Measurements from ENCODE around the gene OR51G2.
"Not testable (repeated sequence)": the region's sequence is repeated elsewhere in the genome, so short reads cannot be mapped to it uniquely, and the experiment has no call there.

The OR51G2 gene, protein sequence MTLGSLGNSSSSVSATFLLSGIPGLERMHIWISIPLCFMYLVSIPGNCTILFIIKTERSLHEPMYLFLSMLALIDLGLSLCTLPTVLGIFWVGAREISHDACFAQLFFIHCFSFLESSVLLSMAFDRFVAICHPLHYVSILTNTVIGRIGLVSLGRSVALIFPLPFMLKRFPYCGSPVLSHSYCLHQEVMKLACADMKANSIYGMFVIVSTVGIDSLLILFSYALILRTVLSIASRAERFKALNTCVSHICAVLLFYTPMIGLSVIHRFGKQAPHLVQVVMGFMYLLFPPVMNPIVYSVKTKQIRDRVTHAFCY

DNA sequence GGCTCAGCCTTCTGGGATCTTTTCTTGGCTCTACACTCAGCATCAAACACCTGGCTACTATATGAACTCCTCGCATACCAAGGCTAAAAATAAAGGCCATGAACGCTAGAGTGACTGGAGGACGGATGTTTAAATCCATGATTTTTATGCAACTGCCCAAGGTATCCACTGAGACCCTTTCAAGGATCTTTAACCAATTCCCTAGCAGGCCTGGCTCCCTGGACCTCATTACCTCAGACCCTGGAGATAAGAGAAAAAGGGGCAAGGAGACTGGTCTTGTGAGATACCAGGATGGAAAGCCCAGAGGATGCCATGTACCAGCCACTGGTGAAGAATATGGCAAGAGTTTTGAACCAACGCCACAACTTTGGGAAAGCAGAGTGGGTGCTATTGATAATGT is at the start of gene OR51G2:
OR51G2 (minus strand) TSS at position 101 of the 400 bp plus-strand sequence. CDS start 3,687 bp downstream, outside the sequence.
- no peak for DNase-seq (ENCODE audit: low read depth in 1 of 2, low spot score in 1 of 2)

DNA sequence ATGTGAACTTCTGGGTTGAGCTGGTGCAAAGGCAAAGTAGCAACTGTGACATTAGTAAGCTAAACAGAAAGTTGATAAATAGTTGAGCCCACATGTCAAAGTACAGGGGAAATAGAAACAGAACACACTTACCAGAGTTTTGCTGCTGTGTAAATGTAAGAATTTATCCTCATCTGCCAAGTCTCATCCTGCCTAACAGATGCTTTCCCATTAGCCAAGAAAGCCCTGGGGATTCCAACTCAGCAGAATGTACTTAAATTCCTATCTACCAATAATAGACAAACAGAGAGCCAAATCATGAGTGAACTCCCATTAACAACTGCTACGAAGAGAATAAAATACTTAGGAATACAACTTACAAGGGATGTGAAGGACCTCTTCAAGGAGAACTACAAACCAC is 43.7 kb upstream of the OR51G2 start:
- no peak for DNase-seq (ENCODE audit: low read depth in 1 of 2, low spot score in 1 of 2)

GRCh38 chr11:4960877-4961276 is 41.7 kb upstream of the OR51G2 start:
- no peak for DNase-seq (ENCODE audit: low read depth in 1 of 2, low spot score in 1 of 2)

DNA sequence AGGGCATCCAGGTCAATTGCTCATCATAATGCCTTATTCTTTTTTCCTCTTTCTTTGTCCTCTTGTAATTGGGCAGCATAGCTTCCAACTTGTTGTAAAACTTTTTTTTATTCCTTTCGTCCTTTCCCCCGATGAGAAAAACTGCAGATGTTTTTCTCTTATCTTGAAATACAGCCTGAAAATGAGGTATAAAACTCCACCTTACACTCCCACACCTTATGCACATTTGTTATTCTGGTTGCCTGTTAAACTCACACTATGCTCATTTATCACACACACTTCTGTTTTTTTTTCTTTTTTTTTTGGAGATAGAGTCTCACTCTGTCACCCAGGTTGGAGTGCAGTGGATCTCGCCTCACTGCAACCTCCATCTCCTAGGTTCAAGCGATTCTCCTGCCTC is 38.2 kb upstream of the OR51G2 start:
- no peak for DNase-seq (ENCODE audit: low read depth in 1 of 2, low spot score in 1 of 2)

GRCh38 chr11:4955613-4956012 is 36.5 kb upstream of the OR51G2 start, which contains the start of gene OR51A2:
OR51A2 (minus strand) TSS chr11:4955713; CDS start chr11:4955713, 0 bp downstream.
- not testable (repeated sequence) for DNase-seq (ENCODE audit: low read depth in 1 of 2, low spot score in 1 of 2)

DNA sequence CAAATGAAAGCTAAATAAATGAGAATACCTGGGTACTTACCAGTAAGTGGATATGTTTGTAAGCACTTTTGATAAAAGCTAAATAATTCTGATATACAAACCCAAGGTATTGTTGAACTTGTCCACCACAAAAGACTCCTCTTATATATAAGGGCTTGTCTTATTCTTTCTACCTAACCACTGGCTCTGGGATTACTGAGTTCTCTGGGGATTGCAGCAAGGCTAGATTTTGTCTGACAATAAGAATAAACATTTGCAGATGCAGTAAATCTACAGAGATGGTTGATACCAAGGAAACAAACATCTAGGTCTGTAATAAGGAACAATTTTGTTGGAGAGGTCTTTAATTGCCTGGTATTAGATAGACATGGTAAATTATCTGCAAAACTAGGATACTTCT is 28.4 kb upstream of the OR51G2 start, which contains the start of gene OR51A4:
OR51A4 (minus strand) TSS at position 101 of the 400 bp plus-strand sequence. CDS start 505 bp downstream, outside the sequence.
- DNase-seq (ENCODE audit: low read depth in 1 of 2, low spot score in 1 of 2): no peak

GRCh38 chr11:4936745-4937144 is 17.6 kb upstream of the OR51G2 start:
- no peak for DNase-seq (ENCODE audit: low read depth in 1 of 2, low spot score in 1 of 2)

GRCh38 chr11:4932751-4933150 is 13.6 kb upstream of the OR51G2 start:
- DNase-seq (ENCODE audit: low read depth in 1 of 2, low spot score in 1 of 2): no peak

DNA sequence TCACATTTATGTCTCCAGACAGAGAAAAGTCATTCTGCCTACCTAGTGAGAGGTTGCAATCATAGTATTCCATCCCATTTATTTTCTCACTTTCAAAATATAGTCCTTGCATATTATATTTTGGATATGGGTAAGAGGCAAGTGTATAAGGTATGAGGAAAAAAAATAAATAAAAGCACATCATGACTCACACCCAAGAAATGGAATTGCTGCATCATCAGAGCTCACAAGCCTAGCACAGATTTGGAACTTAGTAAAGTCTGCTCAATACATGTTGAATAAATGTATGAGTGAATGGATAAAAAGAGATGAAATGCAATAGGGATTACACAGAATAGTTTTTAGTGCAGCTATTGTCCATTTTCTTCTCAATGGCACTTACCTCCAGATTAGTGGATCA is 7.5 kb upstream of the OR51G2 start:
- no peak for DNase-seq (ENCODE audit: low read depth in 1 of 2, low spot score in 1 of 2)

DNA sequence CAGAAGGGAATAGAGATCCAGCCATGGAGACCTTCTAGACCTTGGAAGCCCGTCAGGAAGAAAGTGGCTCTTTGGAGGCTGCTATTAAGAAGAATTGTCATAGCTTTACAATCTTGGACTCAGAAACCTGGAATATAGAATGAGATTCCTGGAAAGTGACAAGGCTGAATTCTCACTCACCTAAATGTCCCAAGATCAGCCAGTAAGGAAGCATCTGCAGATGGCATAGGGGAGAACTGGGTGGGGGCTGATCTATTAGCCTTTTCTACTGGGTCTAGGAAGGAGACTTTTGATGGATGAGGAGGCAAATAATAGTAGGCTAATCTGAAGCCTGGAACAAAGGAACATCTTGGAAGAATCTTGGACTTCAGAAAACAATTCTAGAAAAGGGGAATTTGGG is 5.1 kb upstream of the OR51G2 start, which contains the start of gene OR51G1:
OR51G1 (minus strand) TSS at position 101 of the 400 bp plus-strand sequence; CDS start at position 101, 0 bp downstream.
- DNase-seq (ENCODE audit: low read depth in 1 of 2, low spot score in 1 of 2): no peak

- DNase-seq (ENCODE audit: low read depth in 1 of 2, low spot score in 1 of 2): no peak
Observed at GRCh38 chr11:4922304-4922703, 3.2 kb upstream of the OR51G2 start.

DNA sequence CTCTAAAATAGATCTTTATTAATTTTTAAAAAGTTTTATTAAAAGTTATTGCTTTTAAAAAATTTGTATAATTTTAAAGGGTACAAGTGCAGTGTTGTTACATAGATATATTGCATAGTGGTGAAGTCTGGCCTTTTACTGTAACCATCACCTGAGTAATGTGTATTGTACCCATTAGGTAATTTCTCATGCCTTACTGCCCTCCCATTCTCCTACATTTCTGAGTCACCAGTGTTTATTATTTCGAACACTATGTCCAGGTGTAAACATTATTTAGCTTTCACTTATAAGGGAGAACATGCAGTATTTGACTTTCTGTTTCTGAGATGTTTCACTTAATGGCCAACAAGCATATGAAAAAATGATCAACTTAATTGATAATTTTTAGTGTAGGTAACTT is 2.6 kb upstream of the OR51G2 start:
- no peak for DNase-seq (ENCODE audit: low read depth in 1 of 2, low spot score in 1 of 2)

DNA sequence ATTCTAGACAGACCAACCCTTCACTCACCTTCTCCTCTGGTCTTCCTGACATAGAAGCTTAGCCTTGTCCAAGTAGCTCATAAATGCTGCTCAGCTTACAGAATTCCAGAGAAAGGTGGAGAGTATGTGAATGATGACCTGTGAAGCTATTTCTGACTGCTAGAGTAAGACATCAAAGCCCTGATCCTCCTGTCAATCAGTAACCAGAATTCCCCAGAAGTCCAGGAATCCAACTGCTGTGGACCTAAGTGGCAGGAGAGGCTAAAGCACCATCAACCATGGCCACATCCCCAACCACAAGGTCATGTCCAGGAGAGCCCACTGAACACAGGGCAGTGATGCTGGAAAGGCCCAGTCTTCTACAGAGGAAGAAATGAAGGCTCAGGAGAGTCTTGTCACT is 2.6 kb downstream of the OR51G2 start:
- no peak for DNase-seq (ENCODE audit: low read depth in 1 of 2, low spot score in 1 of 2)

DNA sequence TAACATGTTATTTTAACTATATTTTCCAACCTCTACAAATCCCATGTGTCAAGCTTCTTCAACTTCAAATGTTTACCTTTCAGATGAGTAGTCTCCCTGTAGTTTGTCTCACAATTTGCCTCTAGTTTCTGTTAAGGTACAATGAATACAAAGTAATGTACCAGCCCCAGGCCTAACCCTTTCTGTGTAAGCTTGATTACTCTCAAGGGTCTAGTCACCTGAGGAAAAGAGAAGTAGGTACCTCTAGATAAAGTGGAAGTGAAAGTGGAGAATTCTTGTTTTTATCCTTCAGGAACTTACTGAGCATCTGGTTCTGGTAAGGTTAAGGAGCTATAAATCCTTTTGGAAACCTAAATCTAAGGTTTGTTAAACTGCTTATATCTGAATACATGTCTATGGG is 15.7 kb downstream of the OR51G2 start, which contains the start of gene OR51A7:
OR51A7 (plus strand) TSS at position 300 of the 400 bp plus-strand sequence. CDS start 3,587 bp downstream, outside the sequence.
- DNase-seq (ENCODE audit: low read depth in 1 of 2, low spot score in 1 of 2): no peak

DNA sequence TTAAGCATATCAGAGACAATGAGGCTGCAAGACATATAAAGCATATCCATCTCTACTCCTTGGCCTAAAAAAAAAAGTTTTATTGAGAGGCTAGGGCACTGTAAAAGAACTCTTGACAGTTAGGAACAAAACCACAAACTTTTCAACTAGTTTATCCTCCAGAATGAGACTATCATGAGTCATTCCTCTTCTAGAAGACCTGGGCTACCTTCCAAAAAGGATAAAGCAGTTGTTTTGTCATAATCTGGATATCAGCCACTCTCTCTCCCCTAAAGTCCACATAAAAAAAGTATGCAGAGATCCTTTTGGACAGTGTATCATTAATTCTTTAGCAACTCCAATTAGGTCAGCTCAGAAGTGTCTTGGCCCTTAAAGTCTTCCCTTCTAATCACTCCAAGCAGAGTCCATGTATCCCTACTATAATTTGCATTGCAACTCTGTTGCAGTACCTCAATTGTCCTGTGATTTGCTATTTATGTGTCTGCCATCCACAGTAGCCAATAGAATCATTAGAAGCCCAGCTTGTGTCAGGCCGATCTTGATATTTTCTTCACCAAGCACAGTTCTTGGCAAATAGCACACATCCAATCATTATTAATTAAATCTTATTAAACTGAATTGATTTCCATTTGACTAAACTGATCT is 27.0 kb downstream of the OR51G2 start:
- DNase-seq (ENCODE audit: low read depth in 1 of 2, low spot score in 1 of 2): no peak

DNA sequence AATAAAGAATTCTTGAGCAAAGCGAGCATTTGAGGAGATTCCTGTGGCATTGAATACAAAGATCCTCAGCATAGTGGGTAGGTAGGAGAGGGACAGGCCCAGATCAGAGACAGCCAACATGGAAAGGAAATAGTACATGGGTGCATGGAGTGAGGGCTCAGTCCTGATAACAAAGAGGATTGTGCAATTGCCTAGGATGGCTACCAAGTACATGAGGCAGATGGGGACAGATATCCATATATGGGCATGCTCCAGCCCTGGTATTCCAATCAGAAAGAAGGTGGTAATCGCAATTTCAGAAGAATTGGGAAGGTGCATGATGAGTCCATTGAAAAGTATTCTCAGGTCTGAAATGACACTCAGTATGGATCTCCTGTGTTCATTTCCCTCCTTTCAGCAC is 28.9 kb downstream of the OR51G2 start:
- DNase-seq (ENCODE audit: low read depth in 1 of 2, low spot score in 1 of 2): no peak

- DNase-seq (ENCODE audit: low read depth in 1 of 2, low spot score in 1 of 2): no peak
Observed at GRCh38 chr11:4887591-4887990, 31.6 kb downstream of the OR51G2 start.

DNA sequence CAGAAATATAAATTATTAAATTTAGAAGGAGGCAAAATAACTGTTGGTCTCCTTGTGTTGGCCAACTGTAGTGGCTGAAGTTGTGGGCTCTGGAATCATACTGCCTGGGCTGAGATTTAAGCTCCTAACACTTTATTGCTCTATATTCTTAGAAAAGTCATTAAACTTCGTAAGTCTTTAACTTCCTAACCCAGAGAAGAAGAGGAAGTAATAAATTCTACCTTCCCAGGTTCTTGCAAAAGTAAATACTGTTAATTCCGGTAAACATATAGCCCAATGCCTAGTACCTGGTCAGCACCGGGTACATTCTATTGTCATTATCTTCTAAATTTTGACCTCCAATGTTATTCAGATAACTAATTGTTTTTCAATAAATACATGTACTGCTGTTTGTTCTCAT is 33.0 kb downstream of the OR51G2 start:
- DNase-seq (ENCODE audit: low read depth in 1 of 2, low spot score in 1 of 2): no peak

GRCh38 chr11:4884361-4884760 is 34.8 kb downstream of the OR51G2 start:
- DNase-seq (ENCODE audit: low read depth in 1 of 2, low spot score in 1 of 2): no peak

DNA sequence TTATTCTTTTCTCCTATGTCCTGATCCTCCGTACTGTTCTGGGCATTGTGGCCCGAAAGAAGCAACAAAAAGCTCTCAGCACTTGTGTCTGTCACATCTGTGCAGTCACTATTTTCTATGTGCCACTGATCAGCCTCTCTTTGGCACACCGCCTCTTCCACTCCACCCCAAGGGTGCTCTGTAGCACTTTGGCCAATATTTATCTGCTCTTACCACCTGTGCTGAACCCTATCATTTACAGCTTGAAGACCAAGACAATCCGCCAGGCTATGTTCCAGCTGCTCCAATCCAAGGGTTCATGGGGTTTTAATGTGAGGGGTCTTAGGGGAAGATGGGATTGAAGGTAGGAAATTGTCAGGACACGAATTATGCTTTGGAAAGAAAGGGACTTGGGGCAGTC is 36.6 kb downstream of the OR51G2 start:
- no peak for DNase-seq (ENCODE audit: low read depth in 1 of 2, low spot score in 1 of 2)

GRCh38 chr11:4881860-4882500 is 37.2 kb downstream of the OR51G2 start, which contains the start of gene OR51T1:
OR51T1 (plus strand) TSS chr11:4881900; CDS start chr11:4881900, 0 bp downstream.
- no peak for DNase-seq (ENCODE audit: low read depth in 1 of 2, low spot score in 1 of 2)

GRCh38 chr11:4881188-4881587 is 38.0 kb downstream of the OR51G2 start:
- DNase-seq (ENCODE audit: low read depth in 1 of 2, low spot score in 1 of 2): no peak
